Lower leg skin (tissue), 3 donors: ENCODE results near the gene DGKI.

Experiments used
- POLR2A ChIP-seq, 2 donors: fragments of 450-650 bp; IDR thresholded peaks; one replicate each; pipeline ENCODE4 v1.6.1; 2016 to 2017; ENCODE audit warnings: antibody characterized with exemption in 2 of 2, mild to moderate bottlenecking in 1 of 2, moderate library complexity in 1 of 2
- TF ChIP-seq, protein P1 (sequence below), 3 donors: fragments of 450-650 bp; IDR thresholded peaks; one replicate each; pipeline ENCODE4 v1.5.1; 2016; ENCODE audit warnings: antibody characterized with exemption in 3 of 3, mild to moderate bottlenecking in 3 of 3, moderate library complexity in 2 of 3

DNA sequence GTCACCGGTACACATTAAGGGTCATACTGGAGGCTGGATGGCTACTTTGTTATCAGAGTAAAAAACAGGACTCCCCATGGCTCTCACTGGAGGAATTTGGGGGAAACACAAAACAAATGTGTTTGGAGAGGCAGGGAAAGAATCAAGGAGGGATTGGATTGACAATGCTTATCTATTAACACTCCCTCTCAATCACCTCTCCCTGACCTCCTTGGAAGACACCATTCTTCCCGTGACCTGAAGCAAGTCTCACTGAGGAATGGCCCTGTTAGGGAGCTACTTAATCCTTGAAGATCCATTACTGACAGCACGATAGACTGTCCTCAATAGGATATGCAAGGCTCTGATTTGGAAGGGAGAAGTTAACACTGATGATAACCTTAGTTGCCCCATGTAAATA is 261.2 kb downstream of the DGKI start:
- TF ChIP-seq, protein P1, sequence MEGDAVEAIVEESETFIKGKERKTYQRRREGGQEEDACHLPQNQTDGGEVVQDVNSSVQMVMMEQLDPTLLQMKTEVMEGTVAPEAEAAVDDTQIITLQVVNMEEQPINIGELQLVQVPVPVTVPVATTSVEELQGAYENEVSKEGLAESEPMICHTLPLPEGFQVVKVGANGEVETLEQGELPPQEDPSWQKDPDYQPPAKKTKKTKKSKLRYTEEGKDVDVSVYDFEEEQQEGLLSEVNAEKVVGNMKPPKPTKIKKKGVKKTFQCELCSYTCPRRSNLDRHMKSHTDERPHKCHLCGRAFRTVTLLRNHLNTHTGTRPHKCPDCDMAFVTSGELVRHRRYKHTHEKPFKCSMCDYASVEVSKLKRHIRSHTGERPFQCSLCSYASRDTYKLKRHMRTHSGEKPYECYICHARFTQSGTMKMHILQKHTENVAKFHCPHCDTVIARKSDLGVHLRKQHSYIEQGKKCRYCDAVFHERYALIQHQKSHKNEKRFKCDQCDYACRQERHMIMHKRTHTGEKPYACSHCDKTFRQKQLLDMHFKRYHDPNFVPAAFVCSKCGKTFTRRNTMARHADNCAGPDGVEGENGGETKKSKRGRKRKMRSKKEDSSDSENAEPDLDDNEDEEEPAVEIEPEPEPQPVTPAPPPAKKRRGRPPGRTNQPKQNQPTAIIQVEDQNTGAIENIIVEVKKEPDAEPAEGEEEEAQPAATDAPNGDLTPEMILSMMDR (IDR thresholded peaks at IDR 0.05) = no peak
- no peak for TF ChIP-seq POLR2A (IDR thresholded peaks at IDR 0.05)
